Measurements from ENCODE around the gene PDE7B.
"Not testable (repeated sequence)": the region's sequence is repeated elsewhere in the genome, so short reads cannot be mapped to it uniquely, and the experiment has no call there.

The PDE7B gene

DNA sequence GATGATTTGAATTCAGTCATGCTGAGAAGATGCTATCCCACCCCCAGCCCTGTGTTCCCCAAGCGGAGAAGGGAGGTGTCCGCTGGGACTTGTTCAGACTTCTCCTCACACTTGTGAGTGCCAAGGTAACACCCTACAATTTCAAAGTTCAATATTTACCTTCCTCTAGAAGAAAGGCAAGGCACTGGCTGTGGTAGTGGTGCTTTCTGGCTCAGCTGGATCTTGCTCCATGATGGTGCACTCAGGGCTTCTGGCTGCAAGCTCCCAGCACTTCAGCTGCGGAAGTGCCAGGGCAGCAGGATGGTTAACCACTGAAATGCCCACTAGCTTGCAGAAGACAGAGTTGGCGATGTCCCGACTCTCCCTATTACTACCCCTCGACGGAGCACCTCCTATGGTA, 263.2 kb downstream of the PDE7B start:
- DNase-seq, result no peak

DNA sequence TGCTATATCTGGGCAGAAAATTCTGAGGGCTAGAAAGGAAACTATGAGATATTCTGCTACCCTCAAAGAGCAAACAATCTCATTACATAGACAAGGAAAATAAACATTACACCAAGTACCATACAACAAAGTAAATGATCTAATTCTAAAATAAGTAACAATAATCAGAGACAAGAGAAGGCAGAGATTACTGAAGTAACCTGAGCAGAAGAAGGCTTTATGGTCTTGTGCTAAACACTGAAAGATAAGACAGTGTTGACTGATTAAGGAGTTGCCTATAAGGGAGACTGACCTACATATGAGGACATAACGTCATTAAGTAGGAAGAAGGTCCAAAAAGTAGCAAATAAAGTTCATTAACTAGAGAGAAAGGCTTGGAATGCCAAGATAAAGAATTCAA, 264.4 kb downstream of the PDE7B start:
- no peak for DNase-seq

DNA sequence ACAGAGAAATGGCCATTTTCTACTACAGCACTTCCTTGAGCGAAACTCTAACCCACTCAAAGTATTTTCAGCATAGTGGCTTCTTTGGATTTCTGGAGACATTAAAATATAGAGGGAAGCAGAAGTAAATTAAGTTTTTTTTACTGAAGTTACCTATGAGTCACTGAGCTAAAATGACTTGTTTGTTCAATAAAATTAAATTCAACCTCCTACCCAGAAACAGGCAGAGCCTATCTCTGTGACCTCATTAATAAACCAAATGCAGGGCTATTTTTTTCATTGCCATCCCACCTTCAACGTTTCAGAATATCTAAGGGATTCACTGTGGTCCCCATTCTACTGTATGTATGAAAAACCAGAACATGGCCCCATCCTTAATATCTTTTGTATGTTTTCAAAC, 265.6 kb downstream of the PDE7B start:
- DNase-seq, result no peak

DNA sequence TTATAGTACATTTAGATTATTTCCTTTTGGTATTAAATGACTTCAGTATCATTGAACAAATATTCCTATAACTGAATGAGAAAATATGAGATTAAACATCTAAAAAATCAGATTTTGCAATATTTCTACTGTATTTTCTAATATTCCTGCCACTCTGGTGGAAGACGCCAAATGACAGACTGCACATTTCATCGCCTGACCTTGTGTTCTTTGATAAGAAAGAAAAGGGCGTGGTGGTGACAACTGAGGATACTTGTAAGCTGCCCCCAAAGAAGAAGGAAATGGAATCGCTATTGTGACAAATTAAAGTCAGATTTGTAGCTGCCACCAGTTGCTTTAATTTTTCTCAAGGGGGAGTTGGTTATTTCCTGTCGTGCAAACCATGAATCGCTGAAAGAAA, 267.3 kb downstream of the PDE7B start:
- no peak for DNase-seq

DNA sequence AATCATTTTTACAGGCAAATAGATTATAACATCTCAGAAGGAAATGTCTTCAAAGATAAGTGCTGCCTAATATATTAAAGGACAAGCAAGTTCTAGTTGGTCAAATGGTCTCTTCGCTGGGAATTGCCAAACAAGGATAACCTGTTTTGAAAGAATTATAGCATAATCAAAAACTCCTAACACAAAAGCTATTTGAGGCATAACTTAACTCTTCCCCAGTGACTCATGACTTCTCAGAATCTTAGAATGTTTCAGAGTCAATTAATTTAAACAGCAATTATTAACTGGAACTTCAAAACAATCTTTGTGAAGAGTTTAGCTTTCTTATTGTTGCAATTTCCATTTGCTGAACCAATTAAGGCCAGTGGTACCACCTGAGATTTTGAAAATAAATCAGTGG, 272.0 kb downstream of the PDE7B start:
- no peak for DNase-seq

DNA sequence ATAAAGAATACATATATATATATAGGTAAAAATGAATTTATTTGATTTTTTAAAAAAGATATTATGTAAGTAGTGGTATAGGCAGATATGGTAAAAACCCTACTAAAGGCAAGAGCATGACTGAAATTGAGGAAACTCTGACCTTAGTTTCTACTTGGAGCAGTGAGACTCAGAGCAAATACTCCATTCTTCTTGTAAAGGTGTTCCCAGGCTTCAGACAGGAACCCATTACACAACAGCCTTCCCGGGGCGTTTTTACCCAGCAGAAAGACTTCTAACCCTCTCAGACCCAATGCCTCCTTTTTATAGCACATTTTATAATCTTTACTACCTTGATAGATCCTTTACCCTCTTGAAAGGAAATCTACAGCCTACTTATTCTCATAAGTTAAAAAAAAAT, 274.1 kb downstream of the PDE7B start:
- no peak for DNase-seq

DNA sequence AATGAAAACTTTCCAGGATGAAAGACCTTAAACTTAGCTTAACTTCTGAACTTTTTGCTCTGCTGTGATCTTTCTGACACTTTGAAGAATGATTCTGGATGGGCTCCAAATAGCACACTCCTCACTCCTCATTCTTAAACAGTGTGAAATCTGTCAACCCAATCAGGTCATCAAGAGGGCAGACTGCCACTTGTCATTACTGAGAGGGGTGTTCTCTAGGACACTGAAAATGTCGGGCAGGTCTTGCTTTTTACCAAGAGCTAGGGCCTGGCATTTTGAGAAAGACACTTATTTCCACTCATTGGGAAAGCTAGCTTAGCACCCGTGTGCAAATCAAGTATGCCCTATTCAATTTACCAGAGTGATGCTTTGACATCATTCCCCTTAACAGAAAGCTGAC, 276.4 kb downstream of the PDE7B start:
- no peak for DNase-seq

DNA sequence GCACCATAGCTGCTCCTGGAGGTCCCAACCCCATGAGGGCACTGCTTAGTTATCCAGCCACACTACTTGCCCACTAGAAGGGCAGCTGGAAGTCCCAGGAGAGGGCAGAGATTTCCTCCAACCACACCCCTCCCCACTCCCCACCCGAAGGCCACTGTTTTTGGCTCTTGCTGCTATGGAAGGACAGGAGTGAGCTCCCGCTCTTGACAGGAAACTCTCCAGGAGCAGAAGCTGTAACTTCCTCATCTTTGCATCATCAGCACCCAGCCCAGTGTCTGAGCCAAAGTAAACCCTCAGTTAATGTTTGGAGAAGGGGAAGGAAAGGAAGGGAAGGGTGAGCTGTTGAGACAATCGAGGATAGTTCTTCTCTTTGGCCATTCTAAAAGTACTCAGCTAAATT, 277.9 kb downstream of the PDE7B start:
- DNase-seq, result no peak

DNA sequence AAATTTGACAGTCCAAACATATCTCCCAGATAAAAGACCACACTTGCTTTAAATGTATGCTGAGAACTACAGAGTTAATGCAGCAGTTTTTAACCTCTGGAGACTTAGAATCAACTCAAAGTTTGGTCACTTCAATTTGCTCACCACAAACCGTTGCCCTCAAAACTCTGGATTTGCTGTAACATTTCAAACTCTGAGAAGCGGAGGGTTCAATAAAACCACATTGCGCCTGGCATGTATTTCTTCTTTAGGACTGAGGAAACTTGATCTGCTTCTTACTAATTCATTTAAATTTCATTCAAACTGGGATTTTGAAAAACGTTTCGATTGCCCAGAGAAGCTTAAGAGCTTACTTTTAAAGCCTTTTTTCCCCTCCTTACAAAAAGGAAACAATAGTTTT, 282.8 kb downstream of the PDE7B start:
- DNase-seq, result no peak

DNA sequence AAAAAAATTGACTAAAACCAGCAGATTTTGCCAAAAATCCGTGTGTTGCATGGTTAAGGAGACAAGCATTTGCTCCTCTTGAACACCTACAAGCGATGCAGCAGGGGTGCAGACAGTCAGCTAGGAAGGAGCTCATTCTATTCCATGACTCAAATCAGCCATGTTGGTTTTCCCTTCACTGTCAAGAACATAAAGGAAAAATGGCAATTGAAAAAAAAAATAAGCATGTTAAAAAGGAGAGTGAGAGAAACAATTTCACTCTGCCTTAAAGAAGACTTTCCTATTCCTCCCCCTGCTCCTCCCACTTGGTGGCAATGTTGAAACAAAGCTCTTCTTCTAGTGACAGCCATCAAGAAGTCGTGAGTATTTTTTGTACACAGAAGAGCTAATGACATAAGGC, 283.2 kb downstream of the PDE7B start:
- DNase-seq, result no peak

DNA sequence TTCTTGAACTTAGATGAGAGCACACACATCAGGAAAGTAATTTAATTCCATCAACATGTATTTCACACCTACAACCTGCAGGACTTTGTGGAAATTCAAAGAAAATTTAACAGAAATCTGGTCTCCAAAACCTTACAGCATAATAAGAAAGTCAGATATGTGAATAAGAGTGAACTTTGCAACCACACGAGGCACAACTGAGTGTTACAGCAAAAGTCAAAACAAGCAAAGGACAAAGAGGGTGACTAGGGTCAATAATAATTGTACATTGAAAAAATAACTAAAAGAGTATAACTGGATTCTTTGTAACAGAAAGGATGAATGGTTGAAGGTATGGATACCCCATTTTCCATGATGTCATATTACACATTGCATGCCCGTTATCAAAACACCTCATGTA, 284.8 kb downstream of the PDE7B start:
- no peak for DNase-seq

DNA sequence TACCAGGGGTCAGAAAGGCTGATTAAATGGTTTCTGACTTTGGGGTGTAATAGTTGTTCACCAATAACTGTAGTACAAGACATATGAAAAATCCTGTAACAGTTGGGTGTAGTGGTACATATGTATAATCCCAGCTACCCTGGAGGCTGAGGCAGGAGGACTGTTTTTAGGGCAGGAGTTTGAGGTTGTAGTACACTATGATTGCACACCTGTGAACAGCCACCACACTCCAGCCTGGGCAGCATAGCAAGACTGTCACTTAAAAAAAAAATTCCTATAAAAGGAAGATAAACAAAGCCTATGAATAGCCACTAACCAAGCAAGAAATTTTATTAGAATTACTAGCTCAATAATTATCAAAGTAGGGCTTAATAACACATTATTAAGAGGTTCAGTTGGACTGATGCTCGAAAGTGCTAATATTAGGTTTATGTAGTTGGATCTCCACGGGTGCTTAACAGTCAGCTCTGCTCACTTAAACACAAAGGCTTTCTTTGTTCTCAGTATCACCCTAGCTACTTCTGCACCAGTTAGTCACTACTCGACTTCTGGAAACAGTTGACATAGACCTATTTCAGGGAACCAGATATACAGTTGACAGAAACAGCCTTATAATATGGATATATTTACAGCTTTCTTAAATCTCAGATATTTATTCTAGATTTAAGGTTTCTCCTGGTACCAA, 285.6 kb downstream of the PDE7B start:
- no peak for DNase-seq

DNA sequence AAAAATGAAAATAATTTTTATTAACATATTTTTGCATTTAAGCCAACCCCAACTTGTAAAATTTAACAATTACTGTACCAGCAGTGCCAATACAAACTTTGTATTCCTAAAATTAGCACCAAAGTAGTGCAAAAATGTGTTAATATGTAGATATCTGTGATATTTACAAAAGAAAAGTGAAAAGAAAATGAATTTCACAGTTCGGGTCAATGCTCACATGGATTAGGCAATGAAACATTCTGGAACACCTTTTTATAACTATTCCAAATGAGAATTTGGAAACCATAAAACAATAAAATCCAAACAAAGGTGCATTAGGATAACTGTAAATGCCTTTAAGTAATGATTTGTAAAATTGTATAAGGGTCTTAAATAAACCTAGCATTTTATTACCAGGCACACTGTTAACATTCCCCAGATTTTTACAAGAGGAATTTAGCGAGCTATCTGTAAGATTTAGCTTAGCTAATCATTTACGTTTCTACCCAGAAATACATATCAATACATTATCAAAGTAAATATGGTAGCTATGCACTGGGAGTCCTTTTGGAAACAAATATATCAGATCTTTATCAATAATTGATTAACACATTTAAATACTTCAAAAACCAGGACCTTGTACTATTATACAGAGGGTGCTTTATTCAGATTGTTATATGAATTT, 286.4 kb downstream of the PDE7B start:
- no peak for DNase-seq

DNA sequence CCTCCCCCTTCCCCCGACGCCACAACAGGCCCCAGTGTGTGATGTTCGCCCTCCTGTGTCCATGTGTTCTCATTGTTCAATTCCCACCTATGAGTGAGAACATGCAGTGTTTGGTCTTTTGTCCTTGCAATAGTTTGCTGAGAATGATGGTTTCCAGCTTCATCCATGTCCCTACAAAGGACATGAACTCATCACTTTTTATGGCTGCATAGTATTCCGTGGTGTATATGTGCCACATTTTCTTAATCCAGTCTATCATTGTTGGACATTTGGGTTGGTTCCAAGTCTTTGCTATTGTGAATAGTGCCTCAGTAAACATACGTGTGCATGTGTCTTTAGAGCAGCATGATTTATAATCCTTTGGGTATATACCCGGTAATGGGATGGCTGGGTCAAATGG, 287.6 kb downstream of the PDE7B start:
- DNase-seq, result not testable (repeated sequence)

DNA sequence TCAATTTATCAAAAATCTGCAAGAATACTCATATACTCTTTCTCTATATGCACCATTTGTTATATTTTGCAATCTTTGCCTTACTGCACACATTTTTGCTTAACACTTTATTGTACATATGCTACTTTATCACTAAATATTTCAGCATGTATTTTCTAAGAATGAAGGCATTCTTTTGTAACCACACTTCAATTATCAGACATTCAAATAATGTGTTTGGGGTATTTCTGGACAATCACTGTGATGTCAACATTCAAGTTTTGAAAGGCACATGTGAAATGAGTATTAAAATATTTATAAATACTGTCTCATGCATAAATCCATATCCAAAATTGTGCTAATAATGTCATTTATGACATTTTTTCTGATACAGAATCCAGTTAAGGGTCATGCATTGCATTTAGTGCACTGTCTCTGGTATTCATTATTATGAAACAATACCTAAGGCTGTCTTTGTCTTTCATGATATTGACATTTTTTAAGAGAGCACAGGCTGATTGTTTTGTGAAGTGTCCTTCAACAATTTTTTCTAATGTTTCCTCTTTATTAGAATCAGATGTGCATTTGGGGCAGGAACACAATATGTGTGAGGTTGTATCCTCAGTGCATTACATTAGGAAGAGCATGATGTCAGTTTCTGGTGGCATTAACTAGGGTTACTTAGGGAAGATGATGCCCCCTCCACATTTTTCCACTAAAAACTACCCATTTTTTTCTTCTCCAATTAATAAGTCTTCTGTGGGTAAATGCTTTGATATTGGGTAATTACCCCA, 292.9 kb downstream of the PDE7B start:
- no peak for DNase-seq

DNA sequence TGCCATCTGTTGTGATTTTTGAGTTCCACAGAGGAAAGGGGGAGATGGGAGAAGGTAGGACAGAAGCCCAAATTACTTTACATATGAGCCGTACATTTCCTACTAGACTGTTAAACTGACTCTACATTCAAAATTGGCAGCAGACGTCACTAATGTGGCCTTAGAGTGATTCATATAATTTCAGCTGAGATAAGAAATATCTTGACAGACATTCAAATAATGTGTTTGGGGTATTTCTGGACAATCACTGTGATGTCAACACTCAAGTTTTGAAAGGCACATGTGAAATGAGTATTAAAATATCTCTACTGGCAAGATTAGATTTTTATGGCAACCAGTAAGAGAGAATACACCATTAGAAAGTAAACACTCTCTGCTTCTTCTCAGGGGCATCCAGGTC, 294.6 kb downstream of the PDE7B start:
- no peak for DNase-seq

DNA sequence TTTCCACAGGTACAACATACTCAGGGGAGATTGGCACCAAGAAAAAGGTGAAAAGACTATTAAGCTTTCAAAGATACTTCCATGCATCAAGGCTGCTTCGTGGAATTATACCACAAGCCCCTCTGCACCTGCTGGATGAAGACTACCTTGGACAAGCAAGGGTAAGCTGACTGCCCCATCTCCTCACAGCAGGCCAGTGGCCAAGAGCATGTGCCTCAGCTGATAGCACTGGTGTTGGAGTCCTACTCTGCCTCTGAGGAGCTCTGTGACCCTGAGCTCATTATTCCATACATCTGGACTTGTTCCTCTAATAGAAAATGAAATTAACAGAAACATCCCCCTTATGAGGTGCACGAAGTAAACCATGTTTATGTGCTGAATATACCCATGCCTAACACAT, 295.8 kb downstream of the PDE7B start:
- DNase-seq, result no peak

DNA sequence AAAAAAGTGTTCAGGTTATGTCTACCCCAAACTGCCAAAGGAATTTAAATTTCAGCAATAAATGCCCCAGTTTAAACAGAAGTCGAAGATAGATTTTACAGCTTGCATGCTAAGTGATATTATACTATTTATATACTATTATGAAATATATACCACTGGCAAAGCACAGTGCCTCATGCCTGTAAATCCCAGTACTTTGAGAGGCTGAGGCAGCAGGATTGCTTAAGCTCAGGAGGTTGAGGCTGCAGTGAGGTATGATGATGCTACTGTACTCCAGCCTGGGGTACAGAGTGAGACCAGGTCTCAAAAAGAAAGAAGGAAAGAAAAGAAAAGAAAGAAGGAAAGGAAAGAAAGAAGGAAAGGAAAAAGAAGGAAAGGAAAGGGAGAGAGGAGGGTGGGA, 296.6 kb downstream of the PDE7B start:
- no peak for DNase-seq

DNA sequence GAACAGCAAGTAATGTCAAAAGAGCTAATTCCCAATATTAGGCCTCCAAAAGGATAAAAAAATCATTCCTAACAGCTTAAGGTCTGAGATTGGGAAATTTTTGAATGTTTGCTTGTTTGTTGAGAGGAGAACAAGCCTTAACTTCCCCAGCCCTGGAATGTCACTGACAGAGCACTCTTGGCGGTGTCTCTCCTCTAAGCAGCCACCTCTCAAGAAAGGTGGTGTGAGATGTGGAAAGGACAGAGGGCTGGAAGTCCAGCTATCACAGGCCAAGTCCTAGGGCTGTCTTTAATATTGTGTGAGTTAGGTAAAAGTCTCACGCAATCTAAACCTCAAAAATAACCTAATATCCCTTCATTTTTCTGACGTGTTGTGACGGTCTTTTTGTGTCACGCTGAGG, 297.0 kb downstream of the PDE7B start:
- DNase-seq, result no peak

DNA sequence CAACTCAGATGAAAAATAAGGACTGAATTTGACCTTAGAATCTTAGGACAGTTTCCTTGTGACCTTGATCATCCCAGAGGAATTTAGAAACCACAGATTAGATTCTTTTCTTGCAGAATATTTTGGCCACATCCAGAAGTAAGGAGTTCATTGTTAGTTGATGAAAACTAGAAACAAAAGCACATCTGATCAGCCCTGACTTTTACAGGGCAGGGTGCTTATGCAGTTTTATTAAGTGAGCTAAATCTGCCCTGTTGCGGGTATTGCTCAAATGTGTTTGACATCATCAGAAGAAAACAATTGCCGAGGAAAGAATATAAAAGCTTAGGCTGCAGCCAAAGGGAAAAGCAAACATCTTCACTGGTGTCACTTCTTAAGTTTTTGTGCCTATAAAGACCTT, 297.8 kb downstream of the PDE7B start:
- DNase-seq, result no peak

DNA sequence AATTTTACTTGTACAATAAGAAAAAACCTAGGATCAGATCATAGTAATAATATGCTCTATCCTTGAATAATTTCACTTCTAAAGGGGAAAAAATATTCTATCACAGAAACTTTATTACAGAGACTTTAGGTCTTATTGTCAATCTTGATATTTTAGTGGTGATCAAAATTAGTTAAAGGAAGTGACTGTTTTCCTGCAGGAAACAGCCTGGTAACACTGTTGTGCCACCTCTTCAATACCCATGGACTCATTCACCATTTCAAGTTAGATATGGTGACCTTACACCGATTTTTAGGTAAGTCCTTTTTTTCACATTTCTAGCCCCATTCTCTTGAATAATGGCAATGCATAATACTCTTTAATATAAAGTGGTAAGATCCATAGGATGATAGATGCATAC, 299.5 kb downstream of the PDE7B start:
- no peak for DNase-seq

DNA sequence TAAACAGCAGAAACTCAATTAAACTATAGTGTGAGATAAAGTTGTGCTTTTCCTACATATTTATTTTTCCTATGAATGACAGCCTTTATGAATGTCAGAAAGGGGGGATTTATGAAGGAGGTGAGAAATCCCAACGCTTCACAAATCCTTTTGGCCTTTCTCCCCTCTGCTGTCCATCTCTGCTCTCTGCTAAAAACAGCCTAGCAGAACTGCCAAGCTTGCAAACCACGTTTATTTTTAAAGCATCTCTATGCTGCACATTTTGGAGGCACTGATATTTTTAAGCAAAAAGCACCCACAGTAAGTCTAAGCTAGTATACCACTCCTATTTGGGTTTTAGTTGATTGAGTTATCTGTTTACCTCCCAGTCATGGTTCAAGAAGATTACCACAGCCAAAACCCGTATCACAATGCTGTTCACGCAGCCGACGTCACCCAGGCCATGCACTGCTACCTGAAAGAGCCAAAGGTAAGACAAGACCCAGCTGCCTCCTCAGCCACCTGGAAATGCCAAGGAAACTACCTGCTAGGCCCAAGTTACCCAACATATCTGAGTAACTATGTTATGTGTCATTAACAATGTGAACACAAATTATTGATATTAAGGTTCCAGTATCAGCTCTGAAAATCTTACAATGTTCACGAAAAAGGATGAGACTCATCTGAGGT, 302.3 kb downstream of the PDE7B start:
- DNase-seq, result no peak

DNA sequence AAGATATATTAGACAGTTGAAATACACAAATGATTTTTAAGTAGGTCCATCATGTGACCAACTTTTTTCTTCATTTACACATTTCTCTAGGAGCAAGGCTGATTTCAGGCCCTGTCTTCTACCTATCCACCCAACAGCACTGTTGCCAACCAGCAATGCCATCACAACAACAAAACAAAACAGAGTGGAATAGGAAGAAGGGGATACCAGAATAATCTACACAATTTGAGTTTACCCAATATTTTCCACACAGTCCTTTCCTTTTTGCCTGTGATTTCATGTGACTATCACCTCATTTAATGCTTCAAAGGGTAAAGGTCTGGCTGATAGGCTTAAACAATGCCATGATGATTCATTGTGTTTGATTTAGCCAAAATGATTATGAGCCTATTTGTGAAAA, 303.7 kb downstream of the PDE7B start:
- no peak for DNase-seq

DNA sequence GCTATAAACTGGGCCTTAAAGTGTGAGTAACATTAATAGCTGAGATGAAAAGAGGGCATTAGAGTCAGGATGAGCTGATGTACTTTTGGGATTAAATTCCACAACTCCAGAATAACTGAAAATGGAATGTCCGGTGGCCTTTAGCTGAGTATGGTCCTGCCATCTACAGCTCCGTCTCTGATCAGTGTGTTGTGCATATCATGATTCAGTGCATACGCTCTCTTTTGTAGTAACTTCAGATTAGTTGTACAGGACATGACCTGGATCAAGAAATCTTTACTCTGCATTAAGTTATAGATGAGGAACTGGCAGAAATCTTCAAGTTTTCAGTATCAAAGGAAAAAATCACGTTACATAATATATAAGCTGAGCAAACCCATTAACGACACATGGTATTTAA, 306.2 kb downstream of the PDE7B start:
- DNase-seq, result no peak

Measured in T-helper 1 cell (primary cell).